ENCODE measurements around the gene NCKAP5. TPM values are rescaled to one million over a fixed set of nuclear protein-coding genes. Genes with fewer than 3 reads are reported as not detected.

NCKAP5 gene
- polyA plus RNA-seq, 1 donor = 3.3 TPM

DNA sequence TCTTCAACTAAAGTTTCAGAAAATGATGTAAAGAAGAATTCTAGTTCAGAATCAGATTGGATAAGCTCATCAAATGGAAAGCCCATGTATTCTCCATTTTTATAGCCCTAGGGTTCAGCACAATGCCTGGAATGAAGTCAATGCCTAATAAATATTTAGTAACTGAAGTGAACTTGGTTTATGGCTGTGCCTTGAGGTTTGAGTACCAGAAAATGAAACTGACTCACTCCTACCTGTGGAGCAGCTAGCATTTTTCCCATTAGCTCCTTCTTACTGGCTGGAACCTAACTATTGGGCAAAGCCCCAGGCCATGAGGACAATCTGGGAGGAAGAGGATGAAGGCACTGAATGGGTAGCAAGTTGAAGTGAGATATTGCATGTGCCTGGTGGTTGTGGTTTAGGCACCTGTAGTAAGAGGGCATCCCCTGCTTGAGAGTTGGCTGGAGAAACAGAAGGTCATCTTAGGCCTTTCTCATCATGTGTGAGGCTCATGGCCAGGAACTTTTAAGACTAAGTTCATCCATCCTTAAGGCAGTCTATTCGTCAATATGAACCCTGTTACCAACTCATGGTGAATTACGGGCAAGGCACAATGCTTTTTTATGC is 813.3 kb downstream of the NCKAP5 start:
- DNase-seq (ENCODE audit: low read depth) = no peak

DNA sequence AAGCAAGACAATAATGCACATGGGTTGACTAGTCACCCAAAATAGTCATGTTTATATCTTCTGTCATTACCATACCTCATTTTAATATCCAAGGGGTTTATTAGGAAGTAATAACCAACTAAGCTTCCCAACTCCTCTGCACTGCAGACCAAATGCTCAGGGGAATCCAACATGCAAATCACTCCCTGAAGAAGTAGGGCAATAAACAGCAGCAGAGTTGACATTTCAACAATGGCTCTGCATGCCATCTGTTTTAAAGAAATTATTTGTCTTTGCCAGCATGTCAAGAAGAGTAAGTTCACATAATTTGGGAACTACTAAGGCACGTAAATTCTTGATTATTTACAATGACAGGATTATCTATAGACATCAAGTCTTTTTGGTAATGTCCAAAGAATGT is 813.9 kb downstream of the NCKAP5 start:
- DNase-seq (ENCODE audit: low read depth) = no peak

- DNase-seq (ENCODE audit: low read depth) = no peak
Measured at GRCh38 chr2:132752421-132753206, 815.6 kb downstream of the NCKAP5 start.

DNA sequence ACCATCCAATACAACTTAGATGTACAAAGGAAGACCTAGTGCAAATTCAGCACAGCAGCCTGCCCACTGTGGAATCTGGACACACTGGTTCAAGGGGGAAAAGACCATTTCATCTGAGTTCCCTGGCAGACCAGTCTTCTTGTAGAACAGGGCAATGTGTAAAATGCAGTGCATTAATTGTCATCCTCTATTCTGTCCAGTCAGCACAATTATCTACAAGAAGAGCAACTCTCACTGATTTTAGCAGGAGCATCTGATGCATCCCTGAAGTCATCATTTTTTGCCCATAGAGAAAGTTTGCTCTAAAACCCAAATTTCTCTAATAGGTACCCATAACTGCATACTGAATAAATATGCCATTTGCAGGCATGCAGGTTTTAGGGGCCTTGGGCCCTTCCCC is 816.4 kb downstream of the NCKAP5 start:
- no peak for DNase-seq (ENCODE audit: low read depth)

- DNase-seq (ENCODE audit: low read depth) = no peak
Measured at GRCh38 chr2:132750606-132751005, 817.7 kb downstream of the NCKAP5 start.

DNA sequence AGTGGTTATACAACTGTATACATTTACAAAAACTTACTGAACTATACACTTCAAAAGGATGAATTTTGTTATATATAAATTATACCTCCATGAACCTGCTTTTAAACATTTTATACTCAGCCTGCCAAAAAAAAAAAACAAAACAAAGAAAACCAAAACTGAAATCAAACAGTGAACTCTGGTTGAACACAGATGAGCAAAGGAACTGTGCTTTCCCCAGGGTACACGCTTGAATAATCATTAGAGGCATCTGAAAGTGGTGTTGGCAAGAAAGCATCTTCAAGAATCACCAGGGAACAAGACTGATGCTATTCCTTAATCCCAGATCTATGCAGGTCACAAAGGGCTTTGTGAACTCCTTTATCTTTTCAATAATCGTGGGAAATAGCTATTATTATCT is 821.2 kb downstream of the NCKAP5 start:
- no peak for DNase-seq (ENCODE audit: low read depth)

DNA sequence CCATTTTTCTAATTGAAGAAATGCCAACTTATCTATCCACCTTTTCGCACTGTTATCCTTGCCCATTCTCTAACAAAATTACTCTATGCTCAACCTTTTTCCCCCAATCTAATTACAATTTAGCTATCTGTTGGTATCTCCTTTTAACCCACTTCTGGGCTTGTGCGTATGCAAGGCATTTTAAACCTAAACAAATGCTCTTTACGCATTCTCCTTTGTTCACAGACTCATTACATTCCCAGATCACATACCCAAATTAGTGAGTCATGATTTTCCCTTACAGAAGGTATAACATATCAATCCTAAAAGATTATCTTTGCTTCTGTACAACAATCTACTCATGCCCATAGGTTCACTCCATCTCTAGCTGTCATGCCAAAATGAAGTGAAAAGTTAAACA is 826.5 kb downstream of the NCKAP5 start:
- DNase-seq (ENCODE audit: low read depth) = no peak

GRCh38 chr2:132740081-132740720 is 828.1 kb downstream of the NCKAP5 start:
- DNase-seq (ENCODE audit: low read depth) = no peak

DNA sequence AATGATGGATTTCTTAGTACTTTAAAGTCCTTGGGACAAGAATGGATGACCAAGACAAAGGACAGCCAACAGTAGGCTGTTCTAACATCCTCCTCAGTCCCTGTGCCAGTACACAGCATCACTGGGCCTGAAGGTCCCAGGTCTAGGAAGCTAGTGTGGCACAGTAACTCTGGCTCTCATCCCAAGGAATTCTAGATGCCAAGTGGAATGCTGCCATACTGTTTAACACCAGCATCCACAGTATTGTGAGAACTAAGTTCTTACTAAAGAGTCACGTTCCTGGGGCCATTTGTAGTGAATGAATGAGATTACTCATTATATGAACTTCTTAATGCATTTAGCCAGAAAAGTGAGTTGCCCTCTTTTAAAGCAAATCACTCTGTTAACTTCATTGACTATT is 830.0 kb downstream of the NCKAP5 start:
- DNase-seq (ENCODE audit: low read depth) = no peak

GRCh38 chr2:132736059-132736458 is 832.2 kb downstream of the NCKAP5 start:
- no peak for DNase-seq (ENCODE audit: low read depth)

- no peak for DNase-seq (ENCODE audit: low read depth)
Measured at GRCh38 chr2:132734961-132735360, 833.3 kb downstream of the NCKAP5 start.

GRCh38 chr2:132733094-132733493 is 835.2 kb downstream of the NCKAP5 start:
- no peak for DNase-seq (ENCODE audit: low read depth)

GRCh38 chr2:132732694-132733093 is 835.6 kb downstream of the NCKAP5 start:
- DNase-seq (ENCODE audit: low read depth) = no peak

DNA sequence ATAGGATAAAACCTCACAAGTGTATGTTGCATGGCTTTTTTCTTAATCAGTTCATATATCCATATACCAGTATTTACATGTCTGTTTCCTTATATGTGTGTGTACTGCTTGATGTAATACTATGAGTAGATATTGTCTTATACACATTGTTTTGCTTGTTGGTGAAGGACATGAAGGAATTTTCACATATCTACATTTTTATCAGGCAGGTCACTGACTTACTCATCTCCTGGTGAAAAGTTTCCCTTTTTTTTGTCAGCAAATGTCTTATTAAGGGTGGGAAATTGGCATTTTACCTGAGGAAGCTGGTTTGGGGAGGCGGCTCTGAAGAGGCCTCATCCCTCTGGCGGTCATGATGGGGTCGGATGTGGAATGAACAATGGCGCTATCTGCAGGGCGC is 836.8 kb downstream of the NCKAP5 start:
- no peak for DNase-seq (ENCODE audit: low read depth)

- DNase-seq (ENCODE audit: low read depth) = no peak
Measured at GRCh38 chr2:132730611-132731010, 837.7 kb downstream of the NCKAP5 start.

DNA sequence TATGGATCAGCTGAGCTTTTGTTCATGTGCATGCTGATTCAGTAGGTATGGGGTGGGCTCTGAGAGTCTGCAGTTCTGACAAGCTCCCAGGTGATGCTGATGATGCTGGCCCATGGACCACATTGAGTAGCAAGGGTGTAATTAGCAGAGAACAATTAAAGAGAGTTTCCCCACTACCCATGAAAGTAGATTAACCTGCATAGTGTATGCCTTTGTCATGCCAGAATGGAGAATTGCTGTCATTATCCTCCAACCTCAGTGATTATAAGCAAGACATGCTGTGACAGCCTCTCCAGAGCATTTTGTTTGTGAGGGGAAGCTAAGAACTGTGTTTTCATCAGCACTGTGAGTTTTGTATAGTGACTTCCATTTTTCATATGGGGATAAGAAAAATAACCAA is 838.7 kb downstream of the NCKAP5 start:
- DNase-seq (ENCODE audit: low read depth) = no peak

DNA sequence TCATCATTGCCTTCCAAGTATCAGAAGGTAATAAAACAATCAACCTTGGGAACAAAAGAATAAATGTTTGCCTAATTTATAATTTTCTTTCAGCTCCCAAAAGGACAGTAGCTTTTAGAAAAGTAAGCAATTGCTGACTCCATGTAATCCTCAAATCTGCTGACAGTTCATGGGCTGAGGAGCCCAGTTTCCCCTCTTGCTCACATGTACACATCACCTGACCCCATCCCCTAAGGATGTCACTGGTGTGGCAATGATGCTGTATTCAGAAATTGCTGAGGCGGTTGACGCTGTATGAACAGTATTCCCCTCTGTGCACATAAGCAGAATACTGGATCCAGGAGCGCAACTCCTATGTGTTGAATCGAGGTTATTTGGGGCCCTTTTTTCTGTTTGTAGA is 842.1 kb downstream of the NCKAP5 start:
- DNase-seq (ENCODE audit: low read depth) = no peak

DNA sequence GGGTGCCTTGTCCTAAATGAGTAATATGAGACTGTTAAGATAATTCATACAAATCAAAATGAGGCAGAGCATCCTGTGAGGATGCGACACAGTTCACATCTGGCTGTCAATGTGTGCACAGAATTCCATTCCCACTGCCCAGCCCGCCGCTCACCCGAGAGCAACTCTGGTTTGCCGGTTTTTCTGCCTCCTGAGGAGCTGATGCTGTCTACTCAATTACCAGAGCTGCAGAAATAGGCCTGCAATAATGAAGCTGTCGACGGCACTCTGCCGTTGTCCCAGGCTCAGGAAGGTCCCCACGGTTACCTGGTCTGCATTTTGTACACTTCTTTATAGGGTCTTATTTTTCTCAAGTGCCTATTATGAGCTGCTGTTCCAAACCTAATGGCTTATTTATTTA is 842.5 kb downstream of the NCKAP5 start:
- no peak for DNase-seq (ENCODE audit: low read depth)

DNA sequence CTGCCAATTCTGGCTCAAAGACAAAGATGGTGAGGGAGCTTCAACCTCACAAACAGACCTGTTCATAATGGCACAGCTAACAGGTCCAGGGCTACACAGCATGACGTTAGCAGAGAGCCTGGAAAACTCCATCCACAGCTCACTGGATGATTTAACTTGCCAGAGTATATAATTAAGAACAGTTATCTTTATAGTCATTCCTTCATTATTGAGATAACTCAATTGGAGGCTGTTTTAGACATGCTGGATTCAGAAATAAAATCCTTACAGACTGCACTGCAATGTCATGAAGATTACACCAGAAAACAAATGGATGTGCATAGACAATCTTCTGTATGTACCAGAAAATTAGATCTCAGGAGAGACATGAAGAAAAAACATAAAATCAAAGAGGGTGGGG is 843.1 kb downstream of the NCKAP5 start:
- DNase-seq (ENCODE audit: low read depth) = no peak

DNA sequence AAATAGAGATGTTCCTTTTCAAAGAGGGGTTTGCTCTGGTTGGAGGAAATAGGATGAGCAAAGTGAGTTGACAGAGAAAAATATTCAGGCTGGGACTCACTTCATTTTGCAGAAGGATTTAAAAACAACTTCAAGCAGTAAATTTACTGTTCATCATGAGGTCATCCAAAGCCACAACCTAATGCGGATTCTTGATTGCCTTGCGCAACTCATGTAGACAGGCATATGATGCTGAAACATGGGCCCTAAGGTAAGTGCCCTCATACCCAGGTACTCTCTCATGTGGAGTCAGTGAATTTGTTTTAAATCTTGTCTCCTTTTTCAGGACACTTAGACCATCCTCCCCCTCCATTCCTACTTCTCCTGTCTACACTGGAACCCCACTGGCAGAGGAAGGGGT is 846.3 kb downstream of the NCKAP5 start:
- no peak for DNase-seq (ENCODE audit: low read depth)

- no peak for DNase-seq (ENCODE audit: low read depth)
Measured at GRCh38 chr2:132720393-132720792, 847.9 kb downstream of the NCKAP5 start.

GRCh38 chr2:132719480-132719879 is 848.8 kb downstream of the NCKAP5 start:
- no peak for DNase-seq (ENCODE audit: low read depth)

GRCh38 chr2:132716954-132717353 is 851.3 kb downstream of the NCKAP5 start:
- DNase-seq (ENCODE audit: low read depth) = no peak
